ENCODE measurements around the gene MDM2. TPM values are rescaled to one million over a fixed set of nuclear protein-coding genes. Genes with fewer than 3 reads are reported as not detected.

The MDM2 gene
- total RNA-seq: 157 and 262 TPM in 2 replicates

DNA sequence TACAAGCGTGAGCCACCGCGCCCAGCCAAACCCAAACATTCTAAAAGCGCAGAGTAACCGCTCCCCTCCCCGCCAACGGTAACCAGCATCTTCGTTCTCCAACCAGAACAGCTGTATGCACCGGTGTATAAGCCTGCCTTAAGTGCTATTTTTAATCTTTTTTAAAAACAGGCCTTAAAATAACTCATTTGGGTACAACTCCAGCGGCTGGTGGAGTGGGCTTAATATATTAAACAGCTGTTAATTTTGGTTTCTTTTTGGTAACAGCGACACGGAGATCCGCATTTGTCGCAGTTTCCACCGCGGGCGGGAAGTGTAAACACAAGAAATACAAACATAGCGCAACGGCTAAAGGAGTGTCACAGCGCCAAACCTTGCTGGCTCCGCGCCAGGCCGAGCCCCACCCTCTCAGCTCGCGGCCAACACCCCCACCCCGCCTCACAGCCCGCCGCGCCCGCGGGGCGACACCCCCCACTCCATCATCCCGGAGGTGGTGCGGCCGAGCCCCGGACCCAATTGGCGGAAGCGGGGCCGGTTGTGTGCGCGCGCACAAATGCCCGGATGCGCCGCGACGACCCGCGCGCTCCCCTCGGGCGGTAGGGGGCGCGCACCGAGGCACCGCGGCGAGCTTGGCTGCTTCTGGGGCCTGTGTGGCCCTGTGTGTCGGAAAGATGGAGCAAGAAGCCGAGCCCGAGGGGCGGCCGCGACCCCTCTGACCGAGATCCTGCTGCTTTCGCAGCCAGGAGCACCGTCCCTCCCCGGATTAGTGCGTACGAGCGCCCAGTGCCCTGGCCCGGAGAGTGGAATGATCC, at the start of gene MDM2:
MDM2 (plus strand) TSS at position 602 of the 812 bp plus-strand sequence. CDS start 301 bp downstream, outside the sequence.

Other genes with a start within 250 kb of the MDM2 start
- 168 and 263 TPM in 2 replicates for gene RAP1B, start 197.3 kb upstream of the MDM2 start, total RNA-seq
- gene NUP107, start 121.2 kb upstream of the MDM2 start, total RNA-seq: 22.5 and 38.8 TPM in 2 replicates
- gene SLC35E3, start 62.0 kb upstream of the MDM2 start, total RNA-seq: 8.8 and 10.5 TPM in 2 replicates
- gene CPM, start 125.0 kb downstream of the MDM2 start, total RNA-seq: 3.7 and 5.9 TPM in 2 replicates